Measurements from ENCODE around the gene NMNAT2.

The NMNAT2 gene

DNA sequence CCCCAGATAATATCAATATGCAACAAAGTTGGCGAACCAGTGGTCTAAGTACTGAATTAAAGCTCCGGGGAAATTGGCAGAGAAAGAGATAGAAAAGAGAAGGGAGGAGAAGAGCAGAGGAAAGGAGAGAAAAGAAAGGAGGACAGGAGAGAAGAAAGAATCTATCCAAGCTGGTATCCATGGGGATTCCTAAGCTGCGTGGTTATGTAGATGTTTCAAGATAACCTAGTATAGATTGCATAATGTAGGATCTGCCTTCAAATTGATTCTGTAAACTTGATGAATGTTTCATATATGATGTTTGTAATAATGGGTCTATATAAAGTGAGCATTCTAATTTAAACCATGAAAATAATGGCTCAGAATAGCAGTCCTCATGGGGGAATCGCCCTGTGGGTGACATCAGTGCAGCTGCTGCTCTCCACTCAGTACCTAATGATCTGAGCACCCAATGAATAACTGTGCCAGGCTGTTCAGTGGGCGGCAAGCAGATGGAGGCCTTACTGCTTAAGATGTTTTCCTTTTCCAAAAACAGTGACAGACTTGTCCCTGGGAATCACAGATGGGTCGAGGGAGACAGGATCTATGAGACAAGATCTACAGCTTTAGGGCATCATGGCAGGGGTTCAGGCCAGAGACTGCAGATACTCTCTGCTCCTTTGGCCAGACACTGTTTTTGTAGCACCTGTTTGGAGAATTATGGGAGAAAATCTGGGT is 154.1 kb downstream of the NMNAT2 start:
- TF ChIP-seq, protein P1, sequence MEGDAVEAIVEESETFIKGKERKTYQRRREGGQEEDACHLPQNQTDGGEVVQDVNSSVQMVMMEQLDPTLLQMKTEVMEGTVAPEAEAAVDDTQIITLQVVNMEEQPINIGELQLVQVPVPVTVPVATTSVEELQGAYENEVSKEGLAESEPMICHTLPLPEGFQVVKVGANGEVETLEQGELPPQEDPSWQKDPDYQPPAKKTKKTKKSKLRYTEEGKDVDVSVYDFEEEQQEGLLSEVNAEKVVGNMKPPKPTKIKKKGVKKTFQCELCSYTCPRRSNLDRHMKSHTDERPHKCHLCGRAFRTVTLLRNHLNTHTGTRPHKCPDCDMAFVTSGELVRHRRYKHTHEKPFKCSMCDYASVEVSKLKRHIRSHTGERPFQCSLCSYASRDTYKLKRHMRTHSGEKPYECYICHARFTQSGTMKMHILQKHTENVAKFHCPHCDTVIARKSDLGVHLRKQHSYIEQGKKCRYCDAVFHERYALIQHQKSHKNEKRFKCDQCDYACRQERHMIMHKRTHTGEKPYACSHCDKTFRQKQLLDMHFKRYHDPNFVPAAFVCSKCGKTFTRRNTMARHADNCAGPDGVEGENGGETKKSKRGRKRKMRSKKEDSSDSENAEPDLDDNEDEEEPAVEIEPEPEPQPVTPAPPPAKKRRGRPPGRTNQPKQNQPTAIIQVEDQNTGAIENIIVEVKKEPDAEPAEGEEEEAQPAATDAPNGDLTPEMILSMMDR (IDR thresholded peaks at IDR 0.05; ENCODE audit: extremely low read depth, missing control alignments) = no peak
- no peak for DNase-seq (ENCODE audit: low spot score)

- no peak for DNase-seq (ENCODE audit: low spot score)
- TF ChIP-seq, protein P1 (IDR thresholded peaks at IDR 0.05; ENCODE audit: extremely low read depth, missing control alignments) = no peak
These were observed 155.5 kb downstream of the NMNAT2 start for GRCh38 chr1:183262628-183263200.

GRCh38 chr1:183259924-183260323 is 158.3 kb downstream of the NMNAT2 start:
- TF ChIP-seq, protein P1 (IDR thresholded peaks at IDR 0.05; ENCODE audit: extremely low read depth, missing control alignments) = no peak
- no peak for DNase-seq (ENCODE audit: low spot score)

DNA sequence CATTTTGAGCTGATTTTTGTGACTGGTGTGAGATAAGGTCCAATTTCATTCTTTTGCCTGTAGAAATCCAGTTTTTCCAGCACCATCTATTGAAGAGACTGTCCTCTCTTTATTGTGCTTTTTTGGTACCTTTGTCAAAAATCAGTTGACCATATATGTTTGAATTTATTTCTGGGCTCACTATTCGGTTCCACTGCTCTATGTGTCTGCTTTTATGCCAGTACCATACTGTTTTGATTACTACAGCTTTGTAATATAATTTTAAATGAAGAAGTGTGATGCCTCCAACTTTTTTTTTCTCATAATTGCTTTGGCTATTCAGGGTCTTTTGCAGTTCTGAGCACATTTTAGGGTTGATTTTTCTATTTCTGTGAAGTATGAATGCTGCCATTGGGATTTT is 163.1 kb downstream of the NMNAT2 start:
- no peak for DNase-seq (ENCODE audit: low spot score)
- TF ChIP-seq, protein P1 (IDR thresholded peaks at IDR 0.05; ENCODE audit: extremely low read depth, missing control alignments) = no peak

- TF ChIP-seq, protein P1 (IDR thresholded peaks at IDR 0.05; ENCODE audit: extremely low read depth, missing control alignments) = no peak
- no peak for DNase-seq (ENCODE audit: low spot score)
These were observed 166.2 kb downstream of the NMNAT2 start for GRCh38 chr1:183251959-183252450.

DNA sequence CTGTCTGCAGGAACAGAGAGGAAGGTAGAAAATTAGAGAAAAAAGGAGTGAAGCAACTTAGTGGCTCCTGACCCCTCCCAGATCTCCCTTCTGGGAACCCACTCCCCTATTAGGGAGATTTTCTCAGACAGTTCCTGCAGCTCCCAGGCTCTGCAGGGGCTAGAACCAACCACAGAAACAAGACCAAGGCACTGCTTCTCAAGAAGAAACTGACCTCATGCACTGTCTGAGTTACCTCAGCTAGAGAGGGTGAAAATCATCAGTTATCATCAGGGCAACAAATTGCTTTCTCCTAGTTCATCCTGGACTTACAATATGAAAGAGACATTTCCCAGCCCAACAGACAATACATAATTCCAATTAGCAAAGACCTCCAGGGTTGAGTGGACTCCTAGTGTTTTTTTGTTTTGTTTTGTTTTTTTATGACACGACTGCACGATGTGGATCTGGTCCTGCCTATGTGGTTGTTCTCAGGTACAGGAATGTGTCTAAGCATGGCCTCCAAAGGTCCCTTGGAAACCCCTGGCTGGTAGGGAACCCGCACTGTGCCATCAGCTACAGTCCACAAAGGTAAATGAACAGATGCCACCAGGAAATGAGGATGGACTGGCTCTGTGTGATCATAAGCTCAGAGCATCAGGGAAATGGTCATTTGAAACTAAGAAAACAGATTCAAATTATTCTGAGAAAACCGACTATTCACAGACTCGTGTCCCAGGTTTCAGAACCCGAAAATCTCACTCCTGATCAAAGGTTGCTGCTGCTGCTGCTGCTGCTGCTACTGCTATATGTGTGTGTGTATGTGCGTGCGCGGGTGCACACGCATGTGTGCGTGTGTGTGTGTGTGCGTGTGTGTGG is 166.8 kb downstream of the NMNAT2 start:
- no peak for DNase-seq (ENCODE audit: low spot score)
- TF ChIP-seq, protein P1 (IDR thresholded peaks at IDR 0.05; ENCODE audit: extremely low read depth, missing control alignments) = no peak

All from GM20000 (cell line).